GM21381 (cell line): ENCODE data around the gene PTPN2.
"Not testable (repeated sequence)": the region's sequence is repeated elsewhere in the genome, so short reads cannot be mapped to it uniquely, and the experiment has no call there.

Experiments
- ATAC-seq: cut with Tn5 transposase; IDR thresholded peaks from one replicate; pipeline ENCODE4 v1.9.1; 2021; ENCODE audit warnings: mild to moderate bottlenecking, moderate library complexity; ENCODE audit not compliant: unreplicated experiment

Gene PTPN2

DNA sequence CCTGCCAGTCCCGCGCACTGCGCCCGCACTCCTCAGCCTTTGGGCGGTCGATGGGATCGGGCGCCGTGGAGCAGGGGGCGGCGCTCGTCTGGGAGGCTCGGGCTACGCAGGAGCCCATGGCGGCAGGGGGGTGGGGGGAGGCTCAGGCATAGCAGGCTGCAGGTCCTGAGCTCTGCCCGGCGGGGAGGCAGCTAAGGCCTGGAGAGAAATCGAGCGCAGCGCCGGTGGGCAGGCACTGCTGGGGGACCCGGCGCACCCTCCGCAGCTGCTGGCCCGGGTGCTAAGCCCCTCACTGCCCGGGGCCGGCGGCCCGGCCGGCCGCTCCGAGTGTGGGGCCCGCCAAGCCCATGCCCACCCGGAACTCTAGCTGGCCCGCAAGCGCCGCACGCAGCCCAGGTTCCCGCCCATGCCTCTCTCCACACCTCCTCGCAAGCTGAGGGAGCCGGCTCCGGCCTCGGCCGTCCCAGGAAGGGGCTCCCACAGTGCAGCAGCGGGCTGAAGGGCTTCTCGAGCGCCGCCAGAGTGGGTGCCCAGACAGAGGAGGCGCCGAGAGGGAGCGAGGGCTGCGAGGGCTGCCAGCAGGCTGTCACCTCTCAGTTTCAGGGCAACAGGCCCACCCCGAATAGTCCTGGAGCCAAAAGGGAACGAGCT lies 107.1 kb downstream of the PTPN2 start:
- ATAC-seq, result no peak

DNA sequence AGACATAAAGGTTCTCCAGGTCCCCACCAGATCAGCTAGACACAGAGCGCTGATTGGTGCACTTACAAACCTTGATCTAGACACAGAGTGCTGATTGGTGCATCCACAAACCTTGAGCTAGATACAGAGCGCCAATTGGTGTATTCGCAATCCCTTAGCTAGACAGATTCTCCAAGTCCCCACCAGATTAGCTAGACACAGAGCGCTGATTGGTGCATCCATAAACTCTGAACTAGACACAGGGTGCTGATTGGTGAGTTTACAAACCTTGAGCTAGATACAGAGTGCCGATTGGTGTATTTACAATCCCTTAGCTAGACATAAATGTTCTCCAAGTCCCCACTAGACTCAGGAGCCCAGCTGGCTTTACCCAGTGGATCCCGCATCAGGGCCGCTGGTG lies 107.6 kb downstream of the PTPN2 start:
- not testable (repeated sequence) for ATAC-seq

DNA sequence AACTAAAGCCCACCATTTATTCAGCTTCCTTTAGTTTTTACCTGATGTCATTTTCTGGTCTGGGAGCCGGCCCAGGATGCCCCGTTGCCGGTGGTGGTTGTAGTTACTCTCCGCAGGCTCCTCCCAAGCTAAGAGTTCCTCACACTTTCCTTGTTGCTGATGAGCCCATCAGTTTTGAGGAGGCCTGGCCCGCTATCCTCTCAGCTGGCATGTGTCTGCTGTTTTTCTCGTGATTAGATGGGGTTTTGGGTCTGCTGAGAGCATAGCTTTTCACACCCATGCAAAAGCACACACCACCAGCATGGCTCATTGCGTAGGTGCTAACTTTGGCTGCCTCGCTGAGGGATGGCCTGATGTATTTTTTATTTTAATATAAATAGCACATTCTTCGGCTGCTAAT lies 109.1 kb downstream of the PTPN2 start:
- no peak for ATAC-seq

DNA sequence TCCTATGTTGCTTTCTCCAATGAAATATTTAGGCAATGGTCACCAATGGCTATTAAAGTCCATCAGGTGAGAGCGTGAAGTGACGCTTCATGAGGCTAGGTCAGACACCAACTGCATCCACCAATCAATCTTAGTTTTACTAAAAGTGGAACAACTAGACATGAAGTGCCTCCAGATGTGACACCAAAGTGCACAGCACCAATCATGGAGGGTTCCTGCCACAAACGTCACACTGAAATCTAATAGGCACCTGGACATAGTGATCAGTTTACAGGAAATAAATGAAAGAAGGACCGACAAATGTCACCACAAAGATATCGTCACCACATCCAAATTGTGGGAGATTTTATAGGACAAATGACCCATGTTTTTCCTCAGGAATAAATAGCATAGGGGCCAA lies 110.7 kb downstream of the PTPN2 start:
- ATAC-seq, result no peak

DNA sequence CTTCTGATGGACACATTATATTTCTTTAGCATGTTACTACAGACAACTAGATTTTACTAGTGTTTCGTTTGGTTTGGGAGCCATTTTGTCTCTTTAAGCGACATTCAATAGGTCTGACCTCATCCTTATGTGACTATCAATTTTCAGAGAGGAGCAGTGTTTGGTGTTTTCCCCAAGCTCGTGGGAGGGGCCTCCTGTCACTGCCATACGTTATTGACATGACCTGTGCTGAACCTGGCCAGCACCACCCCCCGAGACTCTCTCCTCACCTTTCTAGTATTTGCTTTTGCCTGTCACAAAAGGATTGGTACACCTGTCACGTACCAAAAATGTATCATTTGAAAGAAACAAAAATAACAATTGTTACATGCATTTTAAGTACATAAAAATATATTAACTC lies 111.9 kb downstream of the PTPN2 start:
- ATAC-seq, result no peak

DNA sequence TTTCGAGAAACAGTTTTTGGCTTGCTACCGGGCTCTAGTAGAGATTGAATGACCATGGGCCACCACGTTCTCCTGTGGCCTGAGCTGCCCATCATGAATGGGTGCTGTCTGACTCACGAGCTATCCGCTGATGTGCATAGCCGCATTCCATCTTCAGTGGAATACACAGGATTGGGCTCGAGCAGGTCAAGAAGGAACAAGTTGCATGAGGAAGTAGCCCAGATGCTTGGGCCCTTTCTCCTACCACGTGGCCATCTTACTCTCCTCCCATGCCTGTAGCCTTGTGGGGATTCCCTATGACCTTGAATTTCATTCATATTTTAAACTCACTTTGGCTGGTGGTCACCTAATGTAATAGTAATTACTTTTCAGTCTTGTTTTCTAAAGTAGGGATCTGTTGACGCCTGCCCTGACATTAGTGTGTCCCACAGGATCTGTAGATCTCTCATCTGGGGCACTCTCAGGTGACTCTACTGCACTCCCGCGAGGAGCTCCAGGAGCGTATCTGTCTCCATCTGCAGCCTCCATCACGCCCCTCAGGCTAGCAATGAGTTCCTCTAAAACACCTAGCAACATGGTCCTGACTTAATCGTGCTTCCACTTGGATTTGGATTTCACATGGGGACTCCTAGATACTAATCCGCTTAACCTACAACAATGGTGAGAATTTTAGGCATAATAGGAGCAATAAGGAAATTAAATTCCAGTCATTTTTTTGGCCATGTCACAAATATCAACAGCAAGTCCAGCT lies 113.4 kb downstream of the PTPN2 start:
- no peak for ATAC-seq

DNA sequence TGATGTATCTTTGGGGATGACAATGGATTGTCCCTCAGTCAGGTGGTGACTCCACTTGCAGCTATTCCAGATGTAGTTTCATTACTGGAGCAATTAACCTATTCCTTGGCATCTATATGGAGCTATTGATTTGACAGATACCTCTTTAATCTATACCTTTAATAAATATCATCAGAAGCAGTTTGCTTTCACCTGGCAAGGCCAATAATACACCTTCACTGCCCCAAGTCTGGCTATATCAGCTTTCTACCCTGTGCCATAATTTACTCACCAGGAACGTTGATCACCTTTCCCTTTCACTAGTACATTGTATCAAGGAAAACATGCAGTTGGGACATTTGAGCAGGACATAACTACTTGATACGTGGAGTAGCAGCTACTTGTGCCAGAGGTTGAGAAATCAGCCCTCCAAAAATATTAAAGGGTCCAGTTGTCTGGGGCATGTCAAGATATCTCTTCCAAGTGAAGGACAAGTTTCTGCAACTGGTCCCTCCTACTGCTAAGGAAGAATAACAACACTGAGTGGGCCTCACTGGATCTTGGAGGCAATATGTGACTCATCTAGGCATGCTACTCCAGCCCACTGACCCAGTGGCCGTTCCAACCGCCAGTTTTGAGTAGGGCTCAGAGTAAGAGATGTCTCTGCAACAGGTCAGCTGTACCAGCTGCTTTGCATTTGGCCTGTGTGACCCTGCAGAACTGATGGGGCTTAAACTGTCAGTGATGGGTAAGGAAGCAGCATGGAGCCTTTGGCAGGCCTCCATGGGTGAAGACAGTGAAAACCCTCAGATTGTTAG lies 114.2 kb downstream of the PTPN2 start:
- no peak for ATAC-seq

DNA sequence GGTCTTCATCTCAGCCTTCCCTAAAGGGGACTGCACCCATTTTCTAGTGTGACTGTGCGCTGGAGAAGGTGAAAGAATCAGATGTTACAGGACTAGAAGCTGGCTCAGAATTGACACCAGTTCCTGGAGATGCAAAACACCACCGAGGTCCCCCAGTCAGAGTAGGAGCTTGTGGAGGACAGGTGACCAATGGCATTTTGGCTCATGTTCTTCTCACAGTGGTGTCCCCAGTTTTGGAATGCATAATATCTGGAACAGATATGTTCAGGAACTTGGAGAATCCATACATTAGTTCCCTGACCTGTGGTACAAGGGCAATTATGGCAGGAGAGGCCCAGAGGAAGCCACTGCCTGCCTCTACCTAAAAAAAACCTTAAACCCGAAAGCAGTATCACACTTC lies 114.9 kb downstream of the PTPN2 start:
- ATAC-seq, result no peak

DNA sequence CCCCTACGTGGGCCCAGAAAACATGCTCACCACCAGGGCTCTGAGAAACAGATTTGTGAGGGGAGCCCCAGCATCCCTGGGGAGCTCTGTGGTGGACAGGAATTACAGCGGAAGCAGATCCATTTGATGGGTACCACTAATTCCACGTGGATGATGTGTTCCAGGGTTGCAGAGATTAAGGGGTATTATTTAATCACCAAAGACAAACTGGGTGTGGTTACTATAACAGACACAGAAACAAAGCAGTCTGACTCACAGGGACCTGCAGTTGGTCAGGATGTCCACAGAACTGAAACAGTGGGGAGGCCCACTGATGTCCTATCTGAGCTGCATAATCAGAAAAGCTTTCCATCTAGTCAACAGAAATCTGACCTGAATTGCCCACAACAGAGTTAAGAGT lies 115.4 kb downstream of the PTPN2 start:
- no peak for ATAC-seq

DNA sequence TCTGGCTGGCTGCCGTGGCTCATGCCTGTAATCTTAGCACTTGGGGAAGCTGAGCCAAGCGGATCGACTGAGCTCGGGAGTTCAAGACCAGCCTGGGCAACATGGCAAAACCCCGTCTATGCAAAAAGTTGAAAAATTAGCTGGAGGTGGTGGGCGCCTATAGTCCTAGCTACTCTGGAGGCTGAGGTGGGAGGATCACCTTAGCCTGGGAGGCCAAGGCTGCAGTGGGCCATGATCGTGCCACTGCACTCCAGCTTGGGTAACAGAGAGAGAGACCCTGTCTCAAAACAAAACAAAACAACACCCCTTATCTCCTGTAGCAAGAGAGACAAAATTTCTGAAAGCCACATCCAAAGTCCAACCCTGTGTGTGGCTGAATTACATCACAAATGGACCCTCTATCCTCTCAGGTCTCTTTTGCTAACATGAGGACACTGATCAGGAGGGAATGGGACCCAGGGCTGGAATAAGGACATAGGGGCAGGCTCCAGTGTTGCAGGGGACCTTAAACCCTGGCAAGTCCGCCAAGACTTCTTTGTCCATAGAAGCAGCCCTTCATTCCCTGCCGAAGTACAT lies 116.4 kb downstream of the PTPN2 start:
- no peak for ATAC-seq

DNA sequence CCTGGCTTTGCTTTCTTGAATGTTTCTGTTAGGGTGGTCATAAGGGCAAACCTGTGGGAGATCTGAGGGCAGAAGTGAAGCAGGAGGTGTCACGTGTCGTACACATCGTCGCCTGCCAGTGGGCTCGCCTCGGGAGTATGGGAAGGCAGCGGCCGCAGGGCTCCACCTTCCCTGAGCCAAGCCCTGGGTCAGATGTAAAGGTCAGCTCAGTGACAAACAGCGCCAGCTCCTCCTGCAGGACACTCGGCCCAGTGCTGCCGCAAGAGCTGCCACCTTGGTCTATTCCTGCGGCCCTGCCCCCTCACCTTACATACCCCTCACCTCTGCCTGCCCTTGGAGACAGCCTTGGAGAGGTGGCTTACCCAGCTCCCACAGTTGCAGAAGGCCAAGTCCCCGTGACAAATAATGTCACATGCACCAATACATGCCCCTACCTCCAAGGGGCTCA lies 117.0 kb downstream of the PTPN2 start:
- ATAC-seq, result no peak

DNA sequence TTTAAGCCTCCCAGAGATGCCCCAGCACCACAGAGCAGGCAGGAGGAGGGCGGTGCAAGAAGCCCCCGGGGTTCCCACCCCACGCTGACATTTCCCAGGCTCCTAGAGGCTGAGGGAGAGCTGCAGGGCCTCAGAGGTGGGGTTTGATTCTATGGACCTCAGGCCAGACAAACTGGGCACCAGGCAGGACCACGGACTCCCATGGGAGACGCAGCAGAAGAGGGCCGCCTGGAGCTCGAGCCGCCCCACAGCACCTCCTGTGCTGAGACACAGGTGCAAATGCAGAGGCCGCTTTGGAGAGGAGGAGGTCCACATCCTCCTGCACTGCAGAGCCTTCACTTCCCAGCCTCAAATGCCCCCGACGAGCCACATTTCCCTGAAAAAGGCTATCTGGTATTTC lies 118.5 kb downstream of the PTPN2 start:
- ATAC-seq, result no peak

DNA sequence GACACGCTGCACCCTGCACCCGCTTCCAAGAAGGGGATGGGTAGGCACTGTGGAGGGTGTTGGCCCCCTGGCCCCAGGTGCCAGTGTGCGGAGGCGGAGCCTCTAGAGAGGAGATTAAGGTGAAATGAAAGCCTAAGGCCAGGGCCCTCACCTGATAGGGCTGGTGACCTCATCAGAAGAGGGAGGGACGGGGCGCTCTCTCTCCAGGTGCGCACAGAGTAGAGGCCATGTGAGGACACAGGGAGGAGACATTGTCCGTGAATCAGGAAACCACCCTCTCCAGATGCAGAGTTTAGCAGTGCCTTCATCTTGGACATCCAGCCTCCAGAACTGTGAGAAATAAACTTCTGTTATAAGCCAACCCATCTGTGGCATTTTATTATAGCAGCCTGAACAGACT lies 118.9 kb downstream of the PTPN2 start:
- ATAC-seq, result no peak

DNA sequence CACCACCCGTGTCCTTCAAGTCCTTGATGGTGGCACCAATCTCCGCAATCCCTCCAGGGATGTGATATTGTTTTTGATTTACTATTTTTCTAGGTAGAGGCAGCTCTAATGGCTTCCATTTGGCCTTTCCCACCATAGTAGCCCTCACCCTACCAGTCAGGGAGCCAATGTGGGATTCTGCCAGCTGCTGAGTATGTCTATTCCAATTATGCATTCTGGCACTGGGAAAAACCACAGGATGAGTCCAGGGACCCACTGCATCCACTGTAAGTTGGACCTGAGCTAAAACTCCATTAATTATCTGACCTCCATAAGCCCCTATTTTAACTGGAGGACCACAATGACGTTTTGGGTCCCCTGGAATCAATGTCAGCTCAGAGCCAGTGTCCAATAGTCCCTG lies 125.5 kb downstream of the PTPN2 start:
- ATAC-seq, result not testable (repeated sequence)

DNA sequence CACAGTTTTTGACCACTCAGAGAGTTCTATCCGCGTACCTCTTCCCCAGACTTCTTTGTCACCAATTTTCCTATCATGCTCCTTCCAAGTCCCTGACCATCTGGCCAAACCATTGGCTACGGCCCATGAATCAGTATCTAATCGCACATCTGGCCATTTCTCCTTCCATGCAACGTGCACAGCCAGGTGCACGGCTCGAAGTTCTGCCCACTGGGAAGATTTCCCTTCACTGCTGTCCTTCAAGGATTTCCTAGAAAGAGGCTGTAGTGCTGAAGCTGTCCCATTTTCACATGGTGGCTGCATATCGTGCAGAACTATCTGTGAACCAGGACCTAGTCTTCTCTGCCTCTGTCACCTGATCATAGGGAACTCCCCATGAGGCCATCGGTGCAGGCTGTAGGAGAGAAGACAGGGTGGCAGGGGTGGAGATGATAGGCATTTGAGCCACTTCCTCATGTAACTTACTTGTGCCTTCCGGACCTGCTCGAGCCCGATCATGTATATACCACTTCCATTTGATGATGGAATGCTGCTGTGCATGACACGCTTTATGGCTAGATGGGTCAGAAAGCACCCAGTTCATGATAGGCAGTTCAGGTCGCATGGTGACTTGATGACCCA lies 127.3 kb downstream of the PTPN2 start:
- ATAC-seq, result not testable (repeated sequence)

DNA sequence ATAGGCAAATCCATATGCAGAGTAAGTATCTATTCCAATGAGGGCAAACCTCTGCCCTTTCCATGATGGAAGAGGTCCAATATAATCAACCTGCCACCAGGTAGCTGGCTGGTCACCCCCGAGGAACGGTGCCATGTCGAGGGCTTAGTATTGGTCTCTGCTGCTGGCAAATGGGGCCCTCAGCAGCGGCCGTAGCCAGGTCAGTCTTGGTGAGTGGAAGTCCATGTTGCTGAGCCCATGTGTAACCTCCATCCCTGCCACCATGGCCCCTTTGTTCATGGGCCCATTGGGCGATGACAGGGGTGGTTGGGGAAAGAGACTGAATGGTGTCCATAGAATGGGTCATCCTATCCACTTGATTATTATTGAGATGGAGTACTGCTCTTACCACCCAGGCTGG lies 128.4 kb downstream of the PTPN2 start:
- not testable (repeated sequence) for ATAC-seq

DNA sequence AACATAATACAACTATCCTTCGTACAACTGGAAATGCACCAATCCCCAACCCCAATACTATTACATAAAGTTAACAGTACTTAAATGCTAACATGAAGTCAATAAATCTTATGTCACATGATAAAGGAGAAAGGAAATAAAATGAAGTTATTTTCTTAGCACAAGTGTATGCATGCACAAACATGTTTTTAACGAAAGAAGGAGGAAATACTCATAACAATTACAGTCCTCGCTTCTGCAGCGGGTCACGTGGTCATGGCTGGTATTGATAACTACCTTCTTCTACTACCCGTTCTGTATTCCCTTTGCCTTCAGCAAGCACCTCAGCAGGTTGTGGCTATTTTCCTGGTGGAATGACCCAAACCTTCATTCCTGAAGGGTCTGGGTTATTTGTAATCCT lies 129.5 kb downstream of the PTPN2 start:
- no peak for ATAC-seq

DNA sequence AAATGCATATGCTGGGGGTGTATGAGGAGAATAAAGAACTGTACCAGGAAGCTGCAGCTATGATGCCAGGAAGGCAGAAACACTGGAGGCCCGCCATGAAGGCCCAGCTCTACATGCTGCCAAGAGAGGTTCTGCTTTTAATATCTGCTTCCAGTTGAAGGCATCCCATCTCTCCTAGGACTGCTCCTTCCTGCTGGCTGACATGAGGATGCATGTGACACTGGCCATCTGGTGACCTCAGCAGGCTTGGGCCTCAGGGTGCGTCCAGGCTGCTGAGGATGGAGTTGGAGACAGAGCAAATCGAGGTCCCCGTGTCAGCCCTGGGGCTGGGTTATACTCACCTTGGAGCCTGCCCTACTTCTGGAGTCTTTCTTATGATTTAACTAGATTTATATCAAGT lies 132.1 kb downstream of the PTPN2 start:
- no peak for ATAC-seq

DNA sequence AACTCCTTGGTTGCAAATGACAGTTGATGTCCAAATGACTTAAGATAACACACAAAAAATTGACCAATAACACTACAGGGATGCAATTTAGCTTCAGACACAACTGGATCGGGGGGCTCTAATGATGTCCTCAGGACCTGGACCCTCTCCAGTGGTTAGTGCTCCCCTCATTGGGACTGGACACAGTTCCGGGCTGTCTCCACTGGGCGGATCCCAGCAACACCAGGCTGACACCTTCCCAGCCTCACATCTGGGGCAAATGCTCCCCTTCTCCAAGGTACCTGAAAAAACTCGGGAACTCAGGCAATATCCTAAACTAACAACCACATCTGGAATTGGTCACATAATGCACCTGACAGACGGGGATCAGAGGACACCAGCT lies 132.5 kb downstream of the PTPN2 start:
- no peak for ATAC-seq

DNA sequence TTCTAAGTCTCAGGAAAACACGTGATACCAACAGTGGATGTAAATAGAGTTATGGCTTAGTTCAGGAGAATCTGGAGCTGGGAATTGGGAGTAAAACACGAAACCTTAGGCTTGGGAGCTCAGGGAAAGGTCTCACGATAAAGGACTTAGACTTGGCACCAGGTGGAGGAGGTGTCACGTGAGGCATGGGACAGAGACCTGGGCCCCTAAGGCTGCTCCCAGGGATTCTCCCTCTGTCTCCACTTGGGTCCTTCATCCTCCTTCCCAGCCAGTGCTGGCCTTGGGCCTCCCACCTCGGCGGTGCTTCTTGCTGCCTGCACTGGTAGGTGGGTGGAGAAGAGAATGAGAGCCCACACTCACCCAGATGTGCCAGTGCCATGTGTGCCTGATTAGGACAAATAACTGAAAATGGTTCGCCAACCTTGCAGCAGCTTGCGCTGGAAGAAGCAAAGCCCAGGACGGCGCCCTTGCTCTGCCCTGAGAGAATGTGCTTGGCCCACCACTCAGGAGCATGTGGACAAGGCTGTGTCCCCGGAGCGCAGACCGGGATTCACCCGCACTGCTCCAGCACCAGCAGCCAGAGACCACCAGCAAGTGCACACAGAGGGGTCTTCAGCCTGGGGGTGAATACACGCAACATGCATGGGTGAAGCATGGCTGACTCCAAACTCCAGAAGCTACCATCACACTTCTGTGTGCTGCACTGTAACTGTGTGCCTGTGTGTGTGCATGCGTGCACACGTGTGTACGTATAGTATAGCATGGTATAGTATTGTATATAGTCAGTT lies 133.1 kb downstream of the PTPN2 start:
- ATAC-seq, result no peak
